Measurements from ENCODE around the gene HSBP1L1.
"Not testable (repeated sequence)": the region's sequence is repeated elsewhere in the genome, so short reads cannot be mapped to it uniquely, and the experiment has no call there.

Gene HSBP1L1

GRCh38 chr18:79983253-79983652 is 18.8 kb downstream of the HSBP1L1 start:
- no peak for DNase-seq (ENCODE audit: low read depth in 4 of 4, low spot score in 1 of 4)

DNA sequence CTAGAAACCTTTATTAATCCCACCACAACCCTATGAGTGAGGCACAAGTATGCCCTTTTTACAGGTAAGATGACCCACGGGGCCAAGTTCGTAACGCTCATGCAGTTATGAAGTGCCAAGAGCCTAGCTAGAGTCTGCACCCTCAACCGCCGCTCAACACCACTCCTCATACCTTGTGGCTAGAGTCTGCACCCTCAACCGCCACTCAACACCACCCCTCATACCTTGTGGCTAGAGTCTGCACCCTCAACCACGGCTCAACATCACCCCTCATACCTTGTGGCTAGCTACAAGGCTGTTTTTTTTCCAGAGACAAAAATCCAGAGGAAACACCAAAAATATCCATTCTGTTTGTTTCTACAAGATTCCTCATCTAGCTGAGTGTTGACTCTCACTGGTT is 19.4 kb downstream of the HSBP1L1 start:
- DNase-seq (ENCODE audit: low read depth in 4 of 4, low spot score in 1 of 4) = no peak

GRCh38 chr18:79985172-79985571 is 20.7 kb downstream of the HSBP1L1 start:
- DNase-seq (ENCODE audit: low read depth in 4 of 4, low spot score in 1 of 4) = no peak

GRCh38 chr18:79986726-79987125 is 22.3 kb downstream of the HSBP1L1 start:
- no peak for DNase-seq (ENCODE audit: low read depth in 4 of 4, low spot score in 1 of 4)

GRCh38 chr18:79987566-79987965 is 23.1 kb downstream of the HSBP1L1 start:
- no peak for DNase-seq (ENCODE audit: low read depth in 4 of 4, low spot score in 1 of 4)

- DNase-seq (ENCODE audit: low read depth in 4 of 4, low spot score in 1 of 4) = peak in 3 of 4 experiments; percentile 33 to 44 (median 33)
These were observed 23.6 kb downstream of the HSBP1L1 start for GRCh38 chr18:79988071-79988450.

GRCh38 chr18:79988451-79989194 is 24.2 kb downstream of the HSBP1L1 start, which contains the start of gene TXNL4A:
TSS of gene TXNL4A (minus strand) at chr18:79988563. CDS start at chr18:79988392, 171 bp downstream.
- peak; percentile 57 to 81 (median 69) for DNase-seq (ENCODE audit: low read depth in 4 of 4, low spot score in 1 of 4)

- no peak for DNase-seq (ENCODE audit: low read depth in 4 of 4, low spot score in 1 of 4)
These were observed 24.7 kb downstream of the HSBP1L1 start for GRCh38 chr18:79989195-79989497.

GRCh38 chr18:79991494-79991893 is 27.1 kb downstream of the HSBP1L1 start:
- DNase-seq (ENCODE audit: low read depth in 4 of 4, low spot score in 1 of 4) = no peak

DNA sequence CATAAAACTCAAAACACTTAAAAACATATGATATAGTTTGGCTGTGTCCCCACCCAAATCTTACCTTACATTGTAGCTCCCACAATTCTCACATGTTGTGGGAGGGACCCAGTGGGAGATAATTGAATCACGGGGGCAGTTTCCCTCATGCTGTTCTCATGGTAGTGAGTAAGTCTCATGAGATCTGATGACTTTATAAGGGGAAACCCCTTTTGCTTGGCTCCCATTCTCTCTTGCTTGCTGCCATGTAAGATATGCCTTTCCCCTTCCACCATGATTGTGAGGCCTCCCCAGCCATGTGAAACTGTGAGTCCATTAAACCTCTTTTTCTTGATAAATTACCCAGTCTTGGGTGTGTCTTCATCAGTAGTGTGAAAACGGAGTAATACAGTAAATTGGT is 35.3 kb downstream of the HSBP1L1 start:
- not testable (repeated sequence) for DNase-seq (ENCODE audit: low read depth in 4 of 4, low spot score in 1 of 4)

GRCh38 chr18:80000877-80001276 is 36.4 kb downstream of the HSBP1L1 start:
- no peak for DNase-seq (ENCODE audit: low read depth in 4 of 4, low spot score in 1 of 4)

- no peak for DNase-seq (ENCODE audit: low read depth in 4 of 4, low spot score in 1 of 4)
These were observed 38.0 kb downstream of the HSBP1L1 start for GRCh38 chr18:80002468-80002867.

DNA sequence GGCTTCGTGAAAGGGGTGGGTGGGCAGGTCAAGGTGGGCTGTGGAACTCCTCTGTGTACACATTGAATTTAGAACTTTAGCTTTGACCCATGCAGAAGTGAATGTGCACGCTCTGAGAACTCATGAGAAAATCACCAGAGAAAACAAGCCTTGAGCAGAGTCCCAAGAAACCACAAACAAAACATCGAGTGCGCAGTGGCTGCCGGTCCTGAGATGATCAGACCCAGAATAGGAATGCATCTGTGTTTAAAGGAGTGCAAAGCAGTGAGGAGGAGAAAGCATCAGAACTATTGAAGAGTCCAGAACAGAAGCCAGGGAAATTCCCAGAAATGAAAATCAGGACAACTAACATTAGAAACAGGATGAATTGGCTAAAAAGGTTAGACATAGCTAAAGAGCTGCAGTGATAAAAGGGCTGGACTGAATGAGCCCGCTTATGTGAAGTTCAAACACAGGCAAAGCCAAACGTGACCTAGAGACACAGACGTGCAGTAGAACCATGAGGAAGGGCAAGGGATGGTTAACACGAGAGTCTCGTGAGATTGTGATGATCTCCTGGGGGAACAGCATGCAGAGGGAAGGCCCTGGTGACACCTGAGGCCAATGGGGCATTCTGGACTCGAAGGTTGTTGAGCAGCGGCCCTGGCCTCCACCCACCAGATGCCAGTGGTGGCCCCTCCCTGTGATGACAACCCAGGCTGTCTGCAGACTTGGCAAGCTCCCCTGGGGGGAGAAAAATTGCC is 40.3 kb downstream of the HSBP1L1 start:
- DNase-seq (ENCODE audit: low read depth in 4 of 4, low spot score in 1 of 4) = no peak

- DNase-seq (ENCODE audit: low read depth in 4 of 4, low spot score in 1 of 4) = no peak
These were observed 42.3 kb downstream of the HSBP1L1 start for GRCh38 chr18:80006724-80007123.

DNA sequence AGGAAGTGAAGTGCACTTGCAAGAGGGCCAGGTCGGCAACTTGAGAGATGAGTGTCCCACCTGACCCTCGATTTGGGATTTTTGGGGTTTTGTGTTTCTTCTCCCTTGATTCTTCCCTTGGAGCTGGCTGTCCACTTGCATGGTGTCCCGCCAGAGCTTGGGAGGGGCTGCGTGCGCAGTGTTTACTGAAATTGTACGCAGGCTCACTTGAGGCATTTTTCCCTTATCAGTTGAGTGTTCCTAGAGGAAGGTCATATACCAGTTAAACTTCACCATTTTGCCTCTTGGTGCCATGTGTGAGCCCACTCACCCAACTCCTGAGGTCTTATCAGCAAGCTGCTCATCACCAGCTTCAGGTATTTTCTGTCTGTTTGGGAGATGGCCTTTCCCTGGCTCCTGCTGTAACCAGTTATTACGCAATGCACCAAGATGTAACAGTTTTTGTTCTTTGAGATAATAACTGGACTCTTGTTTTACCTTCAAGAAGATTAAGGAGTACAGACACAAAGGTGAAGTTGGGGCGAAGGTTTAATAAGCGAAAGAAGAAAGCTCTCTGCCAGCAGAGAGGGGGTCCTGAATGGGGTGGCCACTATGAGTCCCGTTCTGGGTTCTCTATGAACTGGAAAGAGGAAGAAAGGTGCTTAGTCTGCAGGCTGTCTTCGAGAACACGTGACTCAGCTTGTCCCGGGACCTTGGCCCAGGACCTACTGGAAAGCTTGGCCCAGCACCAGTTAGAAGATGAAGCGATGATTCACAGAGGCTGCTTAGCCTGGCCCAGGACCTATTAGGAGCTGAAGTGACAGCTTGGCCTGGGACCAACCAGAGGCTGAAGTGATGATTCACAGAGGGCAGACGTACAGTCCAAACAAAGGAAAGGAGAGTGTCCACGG is 45.5 kb downstream of the HSBP1L1 start:
- no peak for DNase-seq (ENCODE audit: low read depth in 4 of 4, low spot score in 1 of 4)

GRCh38 chr18:80010551-80010906 is 46.1 kb downstream of the HSBP1L1 start:
- no peak for DNase-seq (ENCODE audit: low read depth in 4 of 4, low spot score in 1 of 4)

DNA sequence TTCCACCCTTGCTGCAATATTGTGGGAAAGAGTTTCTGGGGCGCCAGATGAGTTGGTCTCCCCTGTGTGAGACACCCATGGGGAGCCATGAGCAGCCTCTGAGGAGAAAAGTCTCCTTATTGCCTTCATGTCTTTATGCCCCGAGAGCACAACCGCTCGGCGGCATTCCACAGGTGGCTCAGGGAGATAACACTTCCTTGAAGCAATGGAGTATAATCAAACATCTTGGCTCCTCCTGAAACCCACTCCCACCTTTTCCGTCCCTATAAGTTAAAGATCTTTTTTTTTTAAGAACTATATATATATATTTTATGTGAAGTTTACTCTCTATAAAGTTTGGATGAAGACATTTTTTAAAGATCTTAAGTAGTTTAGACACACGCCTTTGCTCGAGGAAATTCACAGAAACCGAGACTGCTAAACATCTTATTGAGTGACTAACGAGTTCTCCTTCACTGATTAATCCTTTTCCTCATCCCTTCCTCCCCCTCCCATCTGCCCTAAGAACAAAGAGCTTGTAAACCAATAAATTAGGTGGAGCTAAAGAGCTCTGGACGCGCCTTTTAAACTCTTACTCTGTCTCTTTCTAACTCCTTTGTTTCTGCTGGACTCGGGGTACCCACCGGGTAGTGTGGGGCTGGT is 47.2 kb downstream of the HSBP1L1 start:
- not testable (repeated sequence) for DNase-seq (ENCODE audit: low read depth in 4 of 4, low spot score in 1 of 4)

- no peak for DNase-seq (ENCODE audit: low read depth in 4 of 4, low spot score in 1 of 4)
These were observed 48.3 kb downstream of the HSBP1L1 start for GRCh38 chr18:80012714-80013113.
